ENCODE measurements around the gene SYT8.
"Not testable (repeated sequence)": the region's sequence is repeated elsewhere in the genome, so short reads cannot be mapped to it uniquely, and the experiment has no call there.

SYT8 gene

GRCh38 chr11:1862588-1863351 is 28.0 kb downstream of the SYT8 start:
- DNase-seq, result no peak

GRCh38 chr11:1863352-1864216 is 28.8 kb downstream of the SYT8 start:
- no peak for DNase-seq

- DNase-seq, result no peak
Measured at GRCh38 chr11:1864231-1864630, 29.4 kb downstream of the SYT8 start.

GRCh38 chr11:1864831-1865665 is 30.3 kb downstream of the SYT8 start:
- DNase-seq, result no peak

GRCh38 chr11:1866226-1866625 is 31.4 kb downstream of the SYT8 start:
- no peak for DNase-seq

- no peak for DNase-seq
Measured at GRCh38 chr11:1866776-1867175, 32.0 kb downstream of the SYT8 start.

- no peak for DNase-seq
Measured at GRCh38 chr11:1867381-1867780, 32.6 kb downstream of the SYT8 start.

- no peak for DNase-seq
Measured at GRCh38 chr11:1868056-1868635, 33.4 kb downstream of the SYT8 start.

- no peak for DNase-seq
Measured at GRCh38 chr11:1868636-1869291, 34.0 kb downstream of the SYT8 start.

GRCh38 chr11:1869427-1870325 is 34.9 kb downstream of the SYT8 start:
- DNase-seq, result no peak

- DNase-seq, result no peak
Measured at GRCh38 chr11:1870326-1870696, 35.5 kb downstream of the SYT8 start.

- DNase-seq, result no peak
Measured at GRCh38 chr11:1870721-1871466, 36.1 kb downstream of the SYT8 start.

- no peak for DNase-seq
Measured at GRCh38 chr11:1871531-1871930, 36.7 kb downstream of the SYT8 start.

GRCh38 chr11:1872267-1872985 is 37.6 kb downstream of the SYT8 start:
- no peak for DNase-seq

- no peak for DNase-seq
Measured at GRCh38 chr11:1873048-1873812, 38.4 kb downstream of the SYT8 start.

- not testable (repeated sequence) for DNase-seq
Measured at GRCh38 chr11:1873813-1874150, 39.0 kb downstream of the SYT8 start.

- not testable (repeated sequence) for DNase-seq
Measured at GRCh38 chr11:1874441-1875092, 39.8 kb downstream of the SYT8 start.

- DNase-seq, result no peak
Measured at GRCh38 chr11:1875093-1875850, 40.5 kb downstream of the SYT8 start.
